ENCODE results near the gene IGFBP1.
"Not testable (repeated sequence)": the region's sequence is repeated elsewhere in the genome, so short reads cannot be mapped to it uniquely, and the experiment has no call there.

GRCh38 chr7:45853491-45853890, 34.8 kb upstream of the IGFBP1 start:
- TF ChIP-seq CTCF (conservative IDR thresholded peaks at IDR 0.05); ZFX (IDR thresholded peaks at IDR 0.05): not testable (repeated sequence)

Measured in C4-2B (cell line).